Upper lobe of left lung (tissue), 4 donors: ENCODE data around the gene DDR2.
"Not testable (repeated sequence)": the region's sequence is repeated elsewhere in the genome, so short reads cannot be mapped to it uniquely, and the experiment has no call there.

Source experiments
- POLR2A ChIP-seq, 4 donors: fragments of 450-650 bp; IDR thresholded peaks; one replicate each; pipeline ENCODE4 v1.5.1; 2016 to 2017; ENCODE audit warnings: antibody characterized with exemption in 4 of 4, mild to moderate bottlenecking in 2 of 4
- POLR2AphosphoS5 ChIP-seq, 2 donors: sonication (generic); formaldehyde crosslinking; IDR thresholded peaks; one replicate each; pipeline ENCODE4 v1.5.1; 2017; ENCODE audit warnings: antibody characterized with exemption in 2 of 2
- TF ChIP-seq, protein P1 (sequence below), 6 experiments: fragments of 450-650 bp in 4 of 6; fragments of 200-600 bp in 2 of 6; sonication (generic) in 2 of 6; IDR thresholded peaks; one replicate each; pipeline ENCODE4 v1.5.1; 2016 to 2019; ENCODE audit warnings: antibody characterized with exemption in 6 of 6

DNA sequence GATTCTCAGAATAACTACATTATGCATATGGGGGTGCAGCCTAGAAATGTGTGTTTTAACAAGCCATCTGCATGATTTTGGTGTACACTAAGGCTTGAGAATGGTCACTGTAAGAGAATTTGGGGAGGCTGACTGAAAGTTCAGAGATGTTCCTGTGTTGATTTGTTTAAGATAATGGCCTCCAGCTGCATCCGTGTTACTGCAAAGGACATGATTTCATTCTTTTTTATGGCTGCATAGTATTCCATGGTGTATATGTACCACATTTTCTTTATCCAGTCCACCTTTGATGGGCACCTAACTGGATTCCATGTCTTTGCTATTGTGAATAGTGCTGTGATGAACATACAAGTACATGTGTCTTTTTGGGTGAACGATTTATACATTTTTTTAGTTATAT lies 29.1 kb upstream of the DDR2 start:
- TF ChIP-seq POLR2A, POLR2AphosphoS5 (IDR thresholded peaks at IDR 0.05): not testable (repeated sequence)
- TF ChIP-seq, protein P1, sequence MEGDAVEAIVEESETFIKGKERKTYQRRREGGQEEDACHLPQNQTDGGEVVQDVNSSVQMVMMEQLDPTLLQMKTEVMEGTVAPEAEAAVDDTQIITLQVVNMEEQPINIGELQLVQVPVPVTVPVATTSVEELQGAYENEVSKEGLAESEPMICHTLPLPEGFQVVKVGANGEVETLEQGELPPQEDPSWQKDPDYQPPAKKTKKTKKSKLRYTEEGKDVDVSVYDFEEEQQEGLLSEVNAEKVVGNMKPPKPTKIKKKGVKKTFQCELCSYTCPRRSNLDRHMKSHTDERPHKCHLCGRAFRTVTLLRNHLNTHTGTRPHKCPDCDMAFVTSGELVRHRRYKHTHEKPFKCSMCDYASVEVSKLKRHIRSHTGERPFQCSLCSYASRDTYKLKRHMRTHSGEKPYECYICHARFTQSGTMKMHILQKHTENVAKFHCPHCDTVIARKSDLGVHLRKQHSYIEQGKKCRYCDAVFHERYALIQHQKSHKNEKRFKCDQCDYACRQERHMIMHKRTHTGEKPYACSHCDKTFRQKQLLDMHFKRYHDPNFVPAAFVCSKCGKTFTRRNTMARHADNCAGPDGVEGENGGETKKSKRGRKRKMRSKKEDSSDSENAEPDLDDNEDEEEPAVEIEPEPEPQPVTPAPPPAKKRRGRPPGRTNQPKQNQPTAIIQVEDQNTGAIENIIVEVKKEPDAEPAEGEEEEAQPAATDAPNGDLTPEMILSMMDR (IDR thresholded peaks at IDR 0.05): not testable (repeated sequence)
